GM19455 (cell line): Measurements from ENCODE around the gene OR8H2.
"Not testable (repeated sequence)": the region's sequence is repeated elsewhere in the genome, so short reads cannot be mapped to it uniquely, and the experiment has no call there.

Experiments
- ATAC-seq: cut with Tn5 transposase; IDR thresholded peaks from one replicate; pipeline ENCODE4 v1.9.1; 2021; ENCODE audit not compliant: unreplicated experiment

Gene OR8H2

GRCh38 chr11:56103210-56103737 is at the start of gene OR8H2:
OR8H2 (plus strand) TSS chr11:56103687; CDS start chr11:56105043, 1,356 bp downstream.
- no peak for ATAC-seq

- not testable (repeated sequence) for ATAC-seq
Observed at GRCh38 chr11:56056366-56056765, 47.1 kb upstream of the OR8H2 start.

- not testable (repeated sequence) for ATAC-seq
Observed at GRCh38 chr11:56057661-56058237, 45.7 kb upstream of the OR8H2 start.

- not testable (repeated sequence) for ATAC-seq
Observed at GRCh38 chr11:56058260-56058780, 45.2 kb upstream of the OR8H2 start.

- no peak for ATAC-seq
Observed at GRCh38 chr11:56066980-56067379, 36.5 kb upstream of the OR8H2 start.

- ATAC-seq = no peak
Observed at GRCh38 chr11:56089697-56090096, 13.8 kb upstream of the OR8H2 start.

GRCh38 chr11:56093008-56093407 is 10.5 kb upstream of the OR8H2 start, which contains the start of gene OR8I2:
OR8I2 (plus strand) TSS chr11:56093308; CDS start chr11:56093308, 0 bp downstream.
- no peak for ATAC-seq

- no peak for ATAC-seq
Observed at GRCh38 chr11:56122073-56122472, 18.6 kb downstream of the OR8H2 start, which contains the start of gene OR8H3. OR8H3 (plus strand) TSS chr11:56122373; CDS start chr11:56122373, 0 bp downstream.

- no peak for ATAC-seq
Observed at GRCh38 chr11:56140151-56140661, 36.7 kb downstream of the OR8H2 start, which contains the start of gene OR8J3. OR8J3 (minus strand) TSS chr11:56140201; CDS start chr11:56137718, 2,483 bp downstream.

GRCh38 chr11:56143681-56144080 is 40.2 kb downstream of the OR8H2 start:
- not testable (repeated sequence) for ATAC-seq

GRCh38 chr11:56151376-56151775 is 47.9 kb downstream of the OR8H2 start:
- ATAC-seq = no peak

GRCh38 chr11:56152333-56152732 is 48.8 kb downstream of the OR8H2 start:
- no peak for ATAC-seq
